ENCODE data around the gene LCNL1. TPM values are rescaled to one million over a fixed set of nuclear protein-coding genes. Genes with fewer than 3 reads are reported as not detected.

LCNL1 gene
- total RNA-seq, 2 donors from 2014 or later = 0.41 to 22.5 TPM

- Histone ChIP-seq H3K36me3 (no peaks in the 10 kb centered on the region), H3K4me3 (no peak overlapping the region), H3K9me3 (no peaks in the 10 kb centered on the region), H3K4me1 (replicated peaks) (no peaks in the 10 kb centered on the region), H3K27ac (no peak overlapping the region), H3K27me3 (replicated peaks; ENCODE audit: insufficient read depth) (peaks cover 1% of the 10 kb centered on the region)
- intact Hi-C loops (cut with DNase I) = no loop called here
- 52% methylated on average over 25 of the region's 29 CpGs for WGBS
- DNase-seq (ENCODE audit: low spot score) = no peak
- TF ChIP-seq POLR2A (IDR thresholded peaks at IDR 0.05) (no peak), CTCF (IDR thresholded peaks at IDR 0.05) (no peak), POLR2AphosphoS5 (IDR thresholded peaks at IDR 0.05) (no peak)
These were observed 1.8 kb downstream of the LCNL1 start for GRCh38 chr9:136984464-136985026.

- Histone ChIP-seq H3K27ac (no peak overlapping the region), H3K9me3 (no peaks in the 10 kb centered on the region), H3K27me3 (replicated peaks; ENCODE audit: insufficient read depth) (peaks cover 1% of the 10 kb centered on the region), H3K36me3 (no peaks in the 10 kb centered on the region), H3K4me1 (replicated peaks) (no peaks in the 10 kb centered on the region), H3K4me3 (no peak overlapping the region)
- no peak for TF ChIP-seq POLR2A (IDR thresholded peaks at IDR 0.05)
- no peak for TF ChIP-seq POLR2AphosphoS5 (IDR thresholded peaks at IDR 0.05)
- TF ChIP-seq CTCF (IDR thresholded peaks at IDR 0.05) = no peak
- no peak for DNase-seq (ENCODE audit: low spot score)
- WGBS = 9% methylated on average over 31 of the region's 48 CpGs
- intact Hi-C loops (cut with DNase I) = no loop called here
These were observed 2.3 kb downstream of the LCNL1 start for GRCh38 chr9:136985027-136985602.

- H3K9me3 ChIP-seq = no peaks in the 10 kb centered on the region
- TF ChIP-seq CTCF (IDR thresholded peaks at IDR 0.05) = no peak
- TF ChIP-seq POLR2A (IDR thresholded peaks at IDR 0.05) = no peak
- no peak for TF ChIP-seq POLR2AphosphoS5 (IDR thresholded peaks at IDR 0.05)
- no peak overlapping the region for H3K27ac ChIP-seq
- no peaks in the 10 kb centered on the region for H3K4me1 ChIP-seq (replicated peaks)
- H3K36me3 ChIP-seq = no peaks in the 10 kb centered on the region
- intact Hi-C loops (cut with DNase I) = no loop called here
- peaks cover 1% of the 10 kb centered on the region for H3K27me3 ChIP-seq (replicated peaks; ENCODE audit: insufficient read depth)
- WGBS = 29% methylated on average over 16 of the region's 33 CpGs
- DNase-seq (ENCODE audit: low spot score) = no peak
- H3K4me3 ChIP-seq = no peak overlapping the region
These were observed 3.1 kb downstream of the LCNL1 start for GRCh38 chr9:136985853-136986252.

- peaks cover 9% of the 10 kb centered on the region for H3K4me1 ChIP-seq (replicated peaks)
- H3K36me3 ChIP-seq = no peaks in the 10 kb centered on the region
- H3K27ac ChIP-seq = peak overlapping the region in 1 of 2 donors; percentile 58
- no peak for DNase-seq (ENCODE audit: low spot score)
- TF ChIP-seq CTCF (IDR thresholded peaks at IDR 0.05) (no peak), POLR2AphosphoS5 (IDR thresholded peaks at IDR 0.05) (no peak), POLR2A (IDR thresholded peaks at IDR 0.05) (no peak)
- no peak overlapping the region for H3K4me3 ChIP-seq
- 93% methylated on average over 4 of the region's 4 CpGs for WGBS
- H3K27me3 ChIP-seq (replicated peaks; ENCODE audit: insufficient read depth) = peaks cover 1% of the 10 kb centered on the region
- H3K9me3 ChIP-seq = no peaks in the 10 kb centered on the region
- intact Hi-C loops (cut with DNase I) = no loop called here
These were observed 6.1 kb downstream of the LCNL1 start for GRCh38 chr9:136988872-136989271.

Data from prostate gland (tissue), 2 donors.